Head of caudate nucleus (tissue), 42 donors: ENCODE data around the gene SPHK2.
"Not testable (repeated sequence)": the region's sequence is repeated elsewhere in the genome, so short reads cannot be mapped to it uniquely, and the experiment has no call there.

Source experiments
- DNase-seq, 42 donors: peaks; one replicate each; pipeline versions ENCODE4 v3.0.0 to v3.0.0-alpha.2; 2020 to 2021; ENCODE audit warnings: mixed read lengths in 7 of 42
- intact Hi-C: fragments of 100-400 bp; cut with DNase I; formaldehyde crosslinking; loops from one replicate; pipeline ENCODE4 v1.15.0; 2022

The SPHK2 gene

DNA sequence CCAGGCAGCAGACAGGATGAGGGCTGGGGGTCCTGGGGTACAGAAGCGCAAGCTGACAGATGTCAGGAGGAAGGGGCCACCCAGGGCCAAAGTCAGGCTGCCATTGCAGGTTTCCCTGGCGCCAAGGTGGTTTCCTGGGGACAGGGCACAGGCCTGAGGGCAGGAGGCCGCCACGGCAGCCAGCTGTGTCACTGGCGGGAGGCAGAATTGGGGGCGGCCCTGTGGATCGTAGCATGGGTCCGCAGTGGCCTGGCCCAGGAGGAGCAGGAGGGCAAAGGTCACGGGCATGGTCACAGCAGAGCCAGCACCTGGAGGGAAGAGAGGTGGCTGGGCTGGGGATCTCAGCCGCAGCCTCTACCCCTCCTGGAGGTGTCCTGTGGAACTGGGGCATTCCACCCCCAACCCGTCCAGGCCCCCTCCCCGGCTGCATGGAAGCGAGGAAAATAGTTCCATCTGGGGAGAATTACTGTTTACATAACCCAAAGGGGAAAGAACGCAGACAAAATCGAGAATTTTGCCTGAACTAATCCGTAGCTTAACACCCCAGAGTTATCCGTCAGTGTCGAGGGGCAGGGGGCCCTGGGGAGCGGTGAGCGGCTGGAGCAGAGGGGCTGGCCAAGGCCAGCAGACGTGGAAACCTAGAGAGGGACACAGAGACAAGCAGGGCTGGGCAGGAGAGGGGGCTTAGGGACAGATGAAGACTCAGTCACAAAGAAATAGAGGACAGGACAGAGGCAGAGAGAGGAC lies 51.6 kb downstream of the SPHK2 start:
- DNase-seq = no peak
- intact Hi-C loops = no loop called here

DNA sequence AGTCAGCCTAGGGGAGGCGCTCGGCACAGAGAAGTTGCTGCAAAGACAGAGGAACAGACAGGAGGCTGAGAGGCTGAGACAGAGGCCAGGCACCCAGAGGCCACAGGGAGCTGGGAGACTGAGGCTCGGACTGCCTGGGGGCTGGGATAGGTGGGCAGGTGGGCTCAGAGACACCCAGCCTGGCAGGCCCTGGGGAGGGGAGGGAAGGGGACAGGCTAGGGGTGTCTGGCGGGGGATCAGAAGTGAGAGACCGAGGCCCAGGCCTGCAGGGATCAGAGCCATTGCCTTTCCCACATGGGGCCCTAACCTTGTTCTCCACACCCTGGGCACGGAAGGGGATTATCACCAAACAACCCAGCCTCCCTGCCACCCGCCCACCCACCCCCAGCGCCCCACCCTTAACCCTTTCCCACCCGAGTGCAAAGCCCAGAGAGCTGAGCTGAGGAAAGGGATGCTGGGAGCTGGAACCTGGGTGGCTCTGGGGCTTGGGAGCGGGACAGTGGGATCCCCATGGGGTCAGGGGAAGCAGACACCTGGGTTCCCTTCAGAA lies 52.2 kb downstream of the SPHK2 start:
- intact Hi-C loops = no loop called here
- no peak for DNase-seq

DNA sequence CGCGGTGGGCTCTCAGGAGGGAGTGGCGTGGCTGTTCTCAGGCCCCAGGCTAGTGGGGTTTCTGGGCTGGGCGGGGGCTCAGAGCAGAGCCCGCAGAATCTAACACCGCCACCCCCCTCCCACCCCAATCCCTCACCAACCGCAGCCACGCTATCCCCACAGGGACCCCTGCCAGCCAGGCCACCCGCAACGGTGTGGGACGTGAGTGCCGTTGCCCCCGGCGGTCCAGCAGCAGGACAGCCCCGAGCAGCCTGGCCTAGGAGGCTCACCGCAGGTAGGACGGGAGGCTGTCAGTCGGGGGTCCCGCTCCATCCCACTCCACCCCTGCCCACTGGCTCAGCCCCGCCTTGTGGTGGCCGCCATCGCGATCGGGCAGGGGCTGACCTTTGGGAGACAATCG lies 53.7 kb downstream of the SPHK2 start, which contains the start of gene NTN5:
NTN5 (minus strand) TSS at position 24 of the 400 bp plus-strand sequence. CDS start 2,031 bp downstream, outside the sequence.
- intact Hi-C loops = no loop called here
- no peak for DNase-seq

DNA sequence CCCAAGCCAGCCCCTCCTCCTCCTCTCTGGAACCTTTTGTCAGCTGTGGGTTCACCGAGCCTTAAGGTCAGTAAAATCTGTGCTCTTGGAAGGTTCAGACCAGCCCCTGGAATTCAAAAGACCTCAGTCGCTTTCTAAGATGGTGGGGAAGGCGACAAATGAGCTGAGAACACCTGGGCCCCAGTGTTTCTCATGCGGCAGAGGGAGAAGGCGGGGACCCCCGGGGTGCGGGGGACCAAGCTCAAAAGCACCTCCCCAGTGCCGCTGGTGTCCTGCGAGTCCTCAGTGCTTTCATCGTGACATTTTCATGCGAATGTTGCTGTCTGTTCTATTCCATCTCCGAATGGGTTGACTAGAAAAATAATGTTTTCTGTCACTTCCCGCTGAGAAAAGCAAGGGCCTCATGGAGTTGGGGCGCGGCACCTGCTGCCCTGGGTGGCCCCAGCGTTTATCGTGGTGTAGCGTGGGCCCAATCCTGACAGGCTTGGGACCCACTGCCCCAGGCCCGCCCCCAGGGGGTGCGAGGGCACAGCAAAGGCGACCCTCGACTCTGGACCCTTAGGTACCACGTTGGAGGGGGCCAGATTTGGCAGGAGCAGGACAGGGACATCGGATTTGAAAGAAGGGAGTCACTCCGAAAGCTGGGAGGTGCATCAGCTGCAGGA lies 54.3 kb downstream of the SPHK2 start:
- DNase-seq = no peak
- intact Hi-C loops = no loop called here

DNA sequence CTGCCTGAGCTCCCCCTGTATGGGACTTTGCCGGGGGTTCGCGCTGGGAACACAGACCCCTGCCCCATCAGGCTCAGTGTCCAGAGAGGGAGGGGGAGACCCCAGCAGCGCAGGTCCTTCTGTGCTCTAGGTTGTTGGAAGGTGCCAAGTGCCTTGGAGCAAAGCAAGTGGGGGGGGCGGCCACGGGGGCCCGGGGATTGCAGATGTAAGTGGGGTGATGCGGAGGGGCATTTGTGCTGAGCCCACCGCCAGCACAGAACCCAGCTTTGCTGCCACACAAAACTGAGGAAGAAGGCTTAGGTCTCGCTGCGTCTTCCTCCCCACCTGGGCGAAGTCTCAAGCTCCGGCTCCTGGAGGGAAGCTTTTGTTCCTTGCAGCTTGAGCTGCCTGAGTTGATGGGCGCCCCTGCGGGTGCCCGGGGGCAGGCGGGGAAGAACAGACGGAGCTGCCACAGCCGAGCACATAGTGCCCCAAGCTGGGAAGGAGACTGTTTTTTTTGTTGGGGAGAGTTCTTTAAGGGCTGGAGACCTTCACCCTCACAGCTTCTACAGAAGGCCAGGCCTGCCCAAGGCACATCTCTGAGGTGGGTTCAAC lies 55.0 kb downstream of the SPHK2 start:
- intact Hi-C loops = no loop called here
- no peak for DNase-seq

DNA sequence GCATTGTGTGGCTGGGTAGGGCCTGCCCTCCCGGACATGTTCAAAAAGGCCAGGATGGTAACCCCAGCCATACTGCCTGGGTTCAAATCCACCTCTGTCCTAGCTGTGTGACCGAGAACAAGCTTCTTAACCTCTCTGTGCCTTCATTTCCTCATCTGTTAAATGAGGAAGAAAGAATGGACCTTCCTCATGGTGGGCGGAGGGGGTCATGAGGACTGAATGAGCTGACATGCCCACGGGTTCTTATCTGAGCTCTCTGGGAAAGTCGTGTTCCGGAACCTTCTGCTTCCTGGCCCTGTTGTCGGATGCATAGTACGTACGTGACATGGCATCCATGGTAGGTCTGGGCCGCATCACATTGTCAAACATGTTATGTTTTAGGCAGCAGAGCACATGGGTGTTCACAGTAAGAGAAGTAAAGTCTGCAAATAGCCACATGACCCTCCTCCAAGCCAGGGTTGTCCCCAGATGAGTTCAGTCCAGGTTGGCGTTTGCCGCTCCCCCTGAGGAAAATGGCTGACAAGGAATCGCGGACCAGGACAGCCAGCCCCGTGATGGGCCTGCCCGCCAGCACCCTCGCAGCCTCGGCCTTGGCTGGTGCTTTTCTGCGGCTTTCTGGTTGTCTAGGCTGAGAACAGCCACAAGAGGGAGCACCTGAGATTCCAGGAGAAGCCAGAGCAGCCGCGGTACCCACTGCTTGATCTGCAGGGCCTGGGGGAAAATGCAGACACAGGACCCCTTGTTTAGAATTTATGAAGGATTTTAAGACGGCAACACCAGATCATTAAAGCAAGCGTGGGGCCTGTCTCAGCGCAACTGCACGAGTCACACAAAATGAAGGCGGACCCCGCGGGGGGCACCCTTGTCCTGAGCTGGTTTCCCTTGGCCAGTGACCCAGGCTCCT lies 55.9 kb downstream of the SPHK2 start:
- intact Hi-C loops = no loop called here
- peak; percentile 74 to 95 (median 88) for DNase-seq

DNA sequence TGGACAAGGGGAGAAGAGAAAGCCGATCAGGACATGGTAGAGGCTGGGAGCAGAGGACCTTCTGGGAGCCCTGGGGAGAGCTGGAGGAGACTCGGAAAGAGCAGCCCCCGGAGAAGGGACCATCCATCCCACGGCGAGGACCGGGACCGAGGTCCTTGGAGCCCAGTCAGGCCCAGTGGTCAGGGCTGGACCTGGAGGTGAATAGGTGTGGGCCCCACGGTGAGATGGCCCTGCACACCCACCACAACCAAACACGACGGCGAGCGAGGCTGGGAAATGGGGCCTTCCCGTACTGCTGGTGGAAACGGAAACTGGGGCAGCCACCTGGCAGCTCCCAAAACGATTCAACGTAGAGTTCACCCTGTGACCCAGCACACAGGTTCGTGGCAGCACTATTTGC lies 57.2 kb downstream of the SPHK2 start:
- intact Hi-C loops = no loop called here
- no peak for DNase-seq

DNA sequence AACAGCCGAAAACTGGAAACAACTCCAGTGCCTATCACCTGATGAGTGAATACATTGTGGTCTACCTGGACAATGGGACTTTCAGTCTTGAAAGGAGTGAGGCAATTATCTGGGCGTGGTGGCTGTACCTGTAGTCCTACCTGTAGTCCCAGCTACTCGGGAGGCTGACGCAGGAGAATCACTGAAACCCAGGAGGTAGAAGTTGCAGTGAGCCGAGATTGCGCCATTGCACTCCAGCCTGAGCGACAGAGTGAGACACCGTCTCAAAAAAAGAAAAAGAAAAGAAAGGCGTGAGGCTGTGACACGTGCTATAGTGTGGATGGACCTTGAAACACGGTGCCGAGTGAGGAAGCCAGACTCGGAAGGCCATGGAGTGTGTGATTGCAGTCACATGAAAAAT lies 57.6 kb downstream of the SPHK2 start:
- intact Hi-C loops = no loop called here
- no peak for DNase-seq

DNA sequence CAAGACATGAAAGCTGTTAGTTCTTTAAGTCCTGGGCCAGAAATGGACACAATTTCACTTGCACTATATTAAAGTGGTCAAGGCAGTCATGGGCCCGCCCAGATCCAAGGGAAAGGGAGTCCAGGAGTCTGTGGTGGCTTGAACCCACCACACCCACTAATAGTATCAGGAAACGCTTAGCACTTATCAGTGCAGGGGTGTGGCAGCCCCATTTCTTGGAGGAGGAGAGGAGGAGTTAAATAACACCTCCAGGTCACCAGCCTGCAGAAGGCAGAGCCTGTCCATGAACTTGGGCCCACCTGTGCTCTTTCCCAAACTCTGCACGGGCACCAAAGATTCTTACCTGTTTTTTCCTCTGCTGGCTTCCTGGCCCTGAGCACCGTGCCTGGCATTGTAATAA lies 58.9 kb downstream of the SPHK2 start:
- intact Hi-C loops = no loop called here
- DNase-seq = no peak

DNA sequence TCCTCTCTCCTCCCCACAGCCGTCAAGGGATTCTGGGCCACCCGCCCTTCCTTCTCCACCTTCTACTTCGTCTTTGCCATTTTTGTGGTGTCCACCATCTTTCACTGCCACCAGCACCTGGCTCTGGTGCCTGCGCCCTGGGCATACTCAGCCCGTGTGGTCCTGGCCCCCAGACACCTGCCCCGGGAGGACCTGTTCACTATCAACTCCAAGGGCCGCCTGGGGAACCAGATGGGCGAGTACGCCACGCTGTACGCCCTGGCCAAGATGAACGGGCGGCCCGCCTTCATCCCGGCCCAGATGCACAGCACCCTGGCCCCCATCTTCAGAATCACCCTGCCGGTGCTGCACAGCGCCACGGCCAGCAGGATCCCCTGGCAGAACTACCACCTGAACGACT lies 60.7 kb downstream of the SPHK2 start:
- DNase-seq, intact Hi-C loops: not testable (repeated sequence)
